ENCODE data around the gene ABHD12B. TPM values are rescaled to one million over a fixed set of nuclear protein-coding genes. Genes with fewer than 3 reads are reported as not detected.

Gene ABHD12B
- total and polyA plus RNA-seq, 2 of the 13 experiments (the other 11 are each of a cell fraction or from before 2014, with no cell fraction given): not detected

DNA sequence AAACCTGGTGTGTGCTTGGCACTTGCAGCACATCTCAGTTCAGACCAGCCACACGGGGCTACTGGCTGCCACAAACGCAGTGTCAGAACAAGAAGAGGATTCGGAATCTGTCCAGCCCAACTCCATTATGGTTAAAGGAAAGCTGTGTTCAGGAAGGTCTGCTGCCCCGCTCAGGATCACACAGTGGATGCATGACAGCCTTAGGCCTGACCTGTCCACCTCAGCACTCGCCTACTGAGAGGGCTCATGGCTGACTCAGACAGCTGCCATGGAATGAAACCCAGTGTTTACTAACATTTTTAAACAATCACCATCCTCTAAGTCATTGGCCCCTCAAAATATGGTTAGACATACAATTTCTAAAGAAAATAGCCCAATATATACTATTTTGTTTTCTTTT, 35.3 kb upstream of the ABHD12B start (continued):
- TF ChIP-seq RXRB (CRISPR knock-in tag; IDR thresholded peaks at IDR 0.05; ENCODE audit: borderline replicate concordance): 0 out of 2 replicates have a peak, but pooled peaks have one; percentile 32
- TF ChIP-seq REL (CRISPR knock-in tag; conservative IDR thresholded peaks at IDR 0.05): no peak
- no peak for TF ChIP-seq ZNF354B (CRISPR knock-in tag; IDR thresholded peaks at IDR 0.05)
- TF ChIP-seq KLF13 (CRISPR knock-in tag; IDR thresholded peaks at IDR 0.05): no peak
- TF ChIP-seq SAP130 (CRISPR knock-in tag; IDR thresholded peaks at IDR 0.05; ENCODE audit: low read depth): peak; percentile 60
- TF ChIP-seq MED8 (CRISPR knock-in tag; IDR thresholded peaks at IDR 0.05; ENCODE audit: insufficient replicate concordance): no peak
- TF ChIP-seq MLLT10 (CRISPR knock-in tag; IDR thresholded peaks at IDR 0.05): no peak
- TF ChIP-seq STAG1 (CRISPR knock-in tag; IDR thresholded peaks at IDR 0.05): no peak
- TF ChIP-seq ZNF670 (CRISPR knock-in tag; IDR thresholded peaks at IDR 0.05; ENCODE audit: borderline replicate concordance): no peak
- TF ChIP-seq SALL1 (CRISPR knock-in tag; IDR thresholded peaks at IDR 0.05): peak; percentile 35; the same call in 1 of the 2 replicates
- TF ChIP-seq TARDBP (CRISPR knock-in tag; IDR thresholded peaks at IDR 0.05): no peak
- TF ChIP-seq ZBTB21 (CRISPR knock-in tag; IDR thresholded peaks at IDR 0.05): no peak
- no peak for TF ChIP-seq MIER2 (CRISPR knock-in tag; IDR thresholded peaks at IDR 0.05)
- TF ChIP-seq, protein P1, sequence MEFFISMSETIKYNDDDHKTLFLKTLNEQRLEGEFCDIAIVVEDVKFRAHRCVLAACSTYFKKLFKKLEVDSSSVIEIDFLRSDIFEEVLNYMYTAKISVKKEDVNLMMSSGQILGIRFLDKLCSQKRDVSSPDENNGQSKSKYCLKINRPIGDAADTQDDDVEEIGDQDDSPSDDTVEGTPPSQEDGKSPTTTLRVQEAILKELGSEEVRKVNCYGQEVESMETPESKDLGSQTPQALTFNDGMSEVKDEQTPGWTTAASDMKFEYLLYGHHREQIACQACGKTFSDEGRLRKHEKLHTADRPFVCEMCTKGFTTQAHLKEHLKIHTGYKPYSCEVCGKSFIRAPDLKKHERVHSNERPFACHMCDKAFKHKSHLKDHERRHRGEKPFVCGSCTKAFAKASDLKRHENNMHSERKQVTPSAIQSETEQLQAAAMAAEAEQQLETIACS (CRISPR knock-in tag; IDR thresholded peaks at IDR 0.05): no peak
- TF ChIP-seq, protein P2, sequence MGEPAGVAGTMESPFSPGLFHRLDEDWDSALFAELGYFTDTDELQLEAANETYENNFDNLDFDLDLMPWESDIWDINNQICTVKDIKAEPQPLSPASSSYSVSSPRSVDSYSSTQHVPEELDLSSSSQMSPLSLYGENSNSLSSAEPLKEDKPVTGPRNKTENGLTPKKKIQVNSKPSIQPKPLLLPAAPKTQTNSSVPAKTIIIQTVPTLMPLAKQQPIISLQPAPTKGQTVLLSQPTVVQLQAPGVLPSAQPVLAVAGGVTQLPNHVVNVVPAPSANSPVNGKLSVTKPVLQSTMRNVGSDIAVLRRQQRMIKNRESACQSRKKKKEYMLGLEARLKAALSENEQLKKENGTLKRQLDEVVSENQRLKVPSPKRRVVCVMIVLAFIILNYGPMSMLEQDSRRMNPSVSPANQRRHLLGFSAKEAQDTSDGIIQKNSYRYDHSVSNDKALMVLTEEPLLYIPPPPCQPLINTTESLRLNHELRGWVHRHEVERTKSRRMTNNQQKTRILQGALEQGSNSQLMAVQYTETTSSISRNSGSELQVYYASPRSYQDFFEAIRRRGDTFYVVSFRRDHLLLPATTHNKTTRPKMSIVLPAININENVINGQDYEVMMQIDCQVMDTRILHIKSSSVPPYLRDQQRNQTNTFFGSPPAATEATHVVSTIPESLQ (CRISPR knock-in tag; conservative IDR thresholded peaks at IDR 0.05): no peak
- TF ChIP-seq, protein P3, sequence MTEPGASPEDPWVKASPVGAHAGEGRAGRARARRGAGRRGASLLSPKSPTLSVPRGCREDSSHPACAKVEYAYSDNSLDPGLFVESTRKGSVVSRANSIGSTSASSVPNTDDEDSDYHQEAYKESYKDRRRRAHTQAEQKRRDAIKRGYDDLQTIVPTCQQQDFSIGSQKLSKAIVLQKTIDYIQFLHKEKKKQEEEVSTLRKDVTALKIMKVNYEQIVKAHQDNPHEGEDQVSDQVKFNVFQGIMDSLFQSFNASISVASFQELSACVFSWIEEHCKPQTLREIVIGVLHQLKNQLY (CRISPR knock-in tag; IDR thresholded peaks at IDR 0.05): peak; percentile 70
- 0 out of 2 replicates have a peak, but pooled peaks have one; percentile 27 for TF ChIP-seq KDM2A (CRISPR knock-in tag; IDR thresholded peaks at IDR 0.05; ENCODE audit: borderline replicate concordance, low read depth)
- no peak for TF ChIP-seq ZNF234 (CRISPR knock-in tag; conservative IDR thresholded peaks at IDR 0.05)
- TF ChIP-seq, protein P4, sequence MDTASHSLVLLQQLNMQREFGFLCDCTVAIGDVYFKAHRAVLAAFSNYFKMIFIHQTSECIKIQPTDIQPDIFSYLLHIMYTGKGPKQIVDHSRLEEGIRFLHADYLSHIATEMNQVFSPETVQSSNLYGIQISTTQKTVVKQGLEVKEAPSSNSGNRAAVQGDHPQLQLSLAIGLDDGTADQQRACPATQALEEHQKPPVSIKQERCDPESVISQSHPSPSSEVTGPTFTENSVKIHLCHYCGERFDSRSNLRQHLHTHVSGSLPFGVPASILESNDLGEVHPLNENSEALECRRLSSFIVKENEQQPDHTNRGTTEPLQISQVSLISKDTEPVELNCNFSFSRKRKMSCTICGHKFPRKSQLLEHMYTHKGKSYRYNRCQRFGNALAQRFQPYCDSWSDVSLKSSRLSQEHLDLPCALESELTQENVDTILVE (CRISPR knock-in tag; IDR thresholded peaks at IDR 0.05): no peak
- TF ChIP-seq TCF7L2 (IDR thresholded peaks at IDR 0.05; ENCODE audit: low read depth, low read length): no peak
- TF ChIP-seq ZNF251 (CRISPR knock-in tag; IDR thresholded peaks at IDR 0.05): no peak
- TF ChIP-seq ZNF737 (CRISPR knock-in tag; IDR thresholded peaks at IDR 0.05; ENCODE audit: borderline replicate concordance): no peak
- TF ChIP-seq RARA (CRISPR knock-in tag; IDR thresholded peaks at IDR 0.05): peak; percentile 47
- TF ChIP-seq, protein P5, sequence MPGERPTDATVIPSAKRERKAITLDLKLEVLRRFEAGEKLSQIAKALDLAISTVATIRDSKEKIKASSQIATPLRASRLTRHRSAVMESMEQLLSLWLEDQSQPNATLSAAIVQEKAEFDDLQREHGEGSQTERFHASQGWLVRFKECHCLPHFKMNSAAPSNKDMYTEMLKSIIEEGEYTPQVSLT (CRISPR knock-in tag; IDR thresholded peaks at IDR 0.05; ENCODE audit: borderline replicate concordance, low read depth): no peak
- TF ChIP-seq CBFB (CRISPR knock-in tag; IDR thresholded peaks at IDR 0.05): no peak
- peak; percentile 73 for TF ChIP-seq FOSL2 (CRISPR knock-in tag; IDR thresholded peaks at IDR 0.05)
- TF ChIP-seq NFIC (IDR thresholded peaks at IDR 0.05; ENCODE audit: low read length): no peak
- no peak for TF ChIP-seq ZSCAN9 (CRISPR knock-in tag; IDR thresholded peaks at IDR 0.05; ENCODE audit: borderline replicate concordance)
- peak; percentile 48; the same call in 1 of the 2 replicates for TF ChIP-seq BCL6 (CRISPR knock-in tag; IDR thresholded peaks at IDR 0.05)
- TF ChIP-seq ZNF768 (CRISPR knock-in tag; IDR thresholded peaks at IDR 0.05): peak; percentile 40; the same call in 1 of the 2 replicates
